Keratinocyte (primary cell): Measurements from ENCODE around the gene FHIT. TPM values are rescaled to one million over a fixed set of nuclear protein-coding genes. Genes with fewer than 3 reads are reported as not detected.

Experiments
- DNase-seq: peaks from one replicate; pipeline ENCODE4 v3.0.0-alpha.2; 2011; ENCODE audit warnings: low read depth, missing footprints, low spot score
- FAIRE-seq: peaks from 2 replicates; lab custom pipeline; 2011; peaks lifted over from hg19 to GRCh38; lab: Jason Lieb, UNC
- H2AFZ ChIP-seq: 2 replicates; pipeline ENCODE4 v1.6.0; 2012; ENCODE audit warnings: low read length, control low read depth, inconsistent platforms; ENCODE audit not compliant: control insufficient read depth
- H3K27ac ChIP-seq: 2 replicates; pipeline ENCODE4 v1.5.1; 2011; ENCODE audit warnings: low read length; ENCODE audit not compliant: control insufficient read depth, insufficient read depth
- H3K27me3 ChIP-seq: 3 replicates; pipeline ENCODE4 v1.6.0; 2011; ENCODE audit warnings: low read length; ENCODE audit not compliant: control insufficient read depth, insufficient read depth; ENCODE audit errors: extremely low read depth
- H3K36me3 ChIP-seq, 2 experiments: 2 replicates in 1 of 2; 3 replicates in 1 of 2; pipeline ENCODE4 v1.5.1; 2011; ENCODE audit warnings: low read length in 2 of 2, mild to moderate bottlenecking in 1 of 2; ENCODE audit not compliant: control insufficient read depth in 2 of 2, insufficient read depth in 2 of 2; ENCODE audit errors: extremely low read depth in 1 of 2
- H3K4me1 ChIP-seq: 3 replicates; pipeline ENCODE4 v1.5.1; 2011; ENCODE audit warnings: low read length; ENCODE audit not compliant: control insufficient read depth, insufficient read depth; ENCODE audit errors: extremely low read depth
- H3K4me2 ChIP-seq: 3 replicates; pipeline ENCODE4 v1.6.0; 2011; ENCODE audit warnings: low read depth, low read length; ENCODE audit not compliant: control insufficient read depth, insufficient read depth; ENCODE audit errors: extremely low read depth
- H3K4me3 ChIP-seq, 3 experiments: fragments of 200-600 bp in 1 of 3; sonication (generic) in 1 of 3; 2 replicates in 2 of 3; 3 replicates in 1 of 3; pipeline ENCODE4 v1.5.1; 2011 to 2016; ENCODE audit warnings: low read length in 3 of 3, mild to moderate bottlenecking in 3 of 3, control low read depth in 2 of 3, inconsistent platforms in 1 of 3, low read depth in 1 of 3, mixed read lengths in 1 of 3, mixed run types in 1 of 3, moderate library complexity in 1 of 3; ENCODE audit not compliant: control insufficient read depth in 2 of 3, insufficient read depth in 2 of 3; ENCODE audit errors: extremely low read depth in 1 of 3
- H3K79me2 ChIP-seq: 2 replicates; pipeline ENCODE4 v1.6.0; 2012; ENCODE audit warnings: low read length; ENCODE audit not compliant: control insufficient read depth, insufficient read depth
- H3K9ac ChIP-seq: 3 replicates; pipeline ENCODE4 v1.6.0; 2011; ENCODE audit warnings: low read length; ENCODE audit not compliant: control insufficient read depth, insufficient read depth; ENCODE audit errors: extremely low read depth
- H3K9me1 ChIP-seq: 3 replicates; pipeline ENCODE4 v1.6.0; 2011; ENCODE audit warnings: low read length; ENCODE audit not compliant: control insufficient read depth, insufficient read depth; ENCODE audit errors: extremely low read depth
- H3K9me3 ChIP-seq: 2 replicates; pipeline ENCODE4 v1.5.1; 2012; ENCODE audit warnings: low read depth, low read length; ENCODE audit not compliant: control insufficient read depth
- H4K20me1 ChIP-seq: 3 replicates; pipeline ENCODE4 v1.6.0; 2011; ENCODE audit warnings: low read length; ENCODE audit not compliant: control insufficient read depth, insufficient read depth; ENCODE audit errors: extremely low read depth
- CTCF ChIP-seq, 3 experiments: IDR thresholded peaks in 1 of 3; conservative IDR thresholded peaks in 1 of 3; optimal IDR thresholded peaks in 1 of 3; 2 replicates in 2 of 3; 3 replicates in 1 of 3; pipeline versions ENCODE3 to v1.5.1; 2011; ENCODE audit warnings: low read length in 3 of 3, mild to moderate bottlenecking in 3 of 3, moderate library complexity in 2 of 3, control low read depth in 1 of 3, inconsistent platforms in 1 of 3; ENCODE audit not compliant: insufficient read depth in 2 of 3; ENCODE audit errors: extremely low read depth in 1 of 3
- EZH2 ChIP-seq: IDR thresholded peaks from one replicate; pipeline ENCODE4 v1.6.1; 2012; ENCODE audit warnings: inconsistent platforms, mild to moderate bottlenecking, low read length, moderate library complexity
- dilution Hi-C: fragments of 300-500 bp; cut with MboI; formaldehyde crosslinking; loops from one replicate; pipeline ENCODE4 v1.7.0; 2020; ENCODE audit warnings: low sequenced_read_pairs; ENCODE audit not compliant: extremely low pct_ligation_motif_present
- polyA plus RNA-seq, 5 experiments: library from polyadenylated mRNA; depleted of rRNA in 3 of 5; stranded (reverse) in 3 of 5; stranded (forward) in 1 of 5; unstranded in 1 of 5; fragments of >200 nt; gene quantifications; 1 replicate in 1 of 5; 2 replicates in 3 of 5; 3 replicates in 1 of 5; pipeline versions ENCODE4 v1.2.1 to v1.2.3, GENCODE V29; 2011 to 2012; ENCODE audit warnings: missing spikeins in 2 of 5, low read depth in 1 of 5, low replicate concordance in 1 of 5

FHIT gene
- polyA plus RNA-seq, 1 donor (not counting 4 experiments of a cell fraction or from before 2014, with no cell fraction given): 2.2 TPM

- H3K9ac ChIP-seq: no peak overlapping the region
- no peak overlapping the region for H3K27ac ChIP-seq
- no peaks in the 10 kb centered on the region for H3K9me1 ChIP-seq
- H3K4me2 ChIP-seq: no peak overlapping the region
- FAIRE-seq: no peak
- DNase-seq: no peak
- no peak overlapping the region for H2AFZ ChIP-seq
- H4K20me1 ChIP-seq: no peaks in the 10 kb centered on the region
- TF ChIP-seq EZH2 (no peak), CTCF (optimal IDR thresholded peaks at IDR 0.05 in 1 of 3, IDR thresholded peaks at IDR 0.05 in 1 of 3, conservative IDR thresholded peaks at IDR 0.05 in 1 of 3; ENCODE audit: extremely low read depth in 1 of 3, insufficient read depth in 2 of 3, low read length in 3 of 3) (no peak)
- H3K27me3 ChIP-seq: no peaks in the 10 kb centered on the region
- H3K36me3 ChIP-seq: no peaks in the 10 kb centered on the region
- dilution Hi-C loops: no loop called here
- H3K4me1 ChIP-seq: no peaks in the 10 kb centered on the region
- H3K79me2 ChIP-seq: no peaks in the 10 kb centered on the region
- no peak overlapping the region for H3K4me3 ChIP-seq
- H3K9me3 ChIP-seq: no peaks in the 10 kb centered on the region
Observed at GRCh38 chr3:59995563-59995962, 1255.7 kb downstream of the FHIT start.

GRCh38 chr3:59994732-59995304 lies 1256.4 kb downstream of the FHIT start:
- dilution Hi-C loops: no loop called here
- FAIRE-seq (no peak), DNase-seq (no peak)
- H3K4me3 ChIP-seq: no peak overlapping the region
- TF ChIP-seq EZH2 (no peak), CTCF (optimal IDR thresholded peaks at IDR 0.05 in 1 of 3, IDR thresholded peaks at IDR 0.05 in 1 of 3, conservative IDR thresholded peaks at IDR 0.05 in 1 of 3; ENCODE audit: extremely low read depth in 1 of 3, insufficient read depth in 2 of 3, low read length in 3 of 3) (no peak)
- no peaks in the 10 kb centered on the region for H3K79me2 ChIP-seq
- no peak overlapping the region for H3K9ac ChIP-seq
- no peaks in the 10 kb centered on the region for H3K4me1 ChIP-seq
- H4K20me1 ChIP-seq: no peaks in the 10 kb centered on the region
- no peak overlapping the region for H3K27ac ChIP-seq
- no peaks in the 10 kb centered on the region for H3K9me3 ChIP-seq
- H3K9me1 ChIP-seq: no peaks in the 10 kb centered on the region
- H2AFZ ChIP-seq: no peak overlapping the region
- H3K4me2 ChIP-seq: no peak overlapping the region
- no peaks in the 10 kb centered on the region for H3K27me3 ChIP-seq
- no peaks in the 10 kb centered on the region for H3K36me3 ChIP-seq
